GM12874 (cell line): ENCODE measurements around the gene RPS10.

ENCODE experiments used
- CTCF ChIP-seq: IDR thresholded peaks from 2 replicates; pipeline ENCODE4 v1.5.1; 2011; ENCODE audit warnings: low read depth, mild to moderate bottlenecking, control low read depth, low read length, moderate library complexity; ENCODE audit not compliant: insufficient read depth

Gene RPS10

GRCh38 chr6:34412016-34412415, 13.9 kb downstream of the RPS10 start:
- no peak for TF ChIP-seq CTCF

- TF ChIP-seq CTCF, result no peak
Observed at GRCh38 chr6:34396518-34396917, 29.4 kb downstream of the RPS10 start.

- no peak for TF ChIP-seq CTCF
Observed at GRCh38 chr6:34393966-34394305, 31.9 kb downstream of the RPS10 start.

- no peak for TF ChIP-seq CTCF
Observed at GRCh38 chr6:34393191-34393965, 32.5 kb downstream of the RPS10 start.

- peak; percentile 92 for TF ChIP-seq CTCF
Observed at GRCh38 chr6:34392497-34393190, 33.2 kb downstream of the RPS10 start, which contains the start of gene NUDT3. TSS of gene NUDT3 (minus strand) at chr6:34392669. CDS start at chr6:34392362, 307 bp downstream.

GRCh38 chr6:34391786-34392496, 33.9 kb downstream of the RPS10 start:
- TF ChIP-seq CTCF, result no peak

GRCh38 chr6:34391473-34391785, 34.4 kb downstream of the RPS10 start:
- no peak for TF ChIP-seq CTCF
